Right lobe of liver (tissue), 4 donors: ENCODE measurements around the gene GIMAP7.

Experiments used
- CTCF ChIP-seq, 4 donors: fragments of 200-600 bp in 3 of 4; fragments of 450-650 bp in 1 of 4; IDR thresholded peaks; one replicate each; pipeline versions ENCODE4 v1.5.1 to v1.8.0; 2016 to 2022; ENCODE audit warnings: antibody characterized with exemption in 4 of 4, mild to moderate bottlenecking in 2 of 4
- POLR2A ChIP-seq: fragments of 450-650 bp; IDR thresholded peaks from one replicate; pipeline ENCODE4 v1.6.1; 2017; ENCODE audit warnings: antibody characterized with exemption, mild to moderate bottlenecking
- donor health status: DM: no; HTN: no; CAD: no.
- donor health status: DM: no; HTN: no; CAD: no.
- donor health status: DM: no; HTN: yes; CAD: no.

- TF ChIP-seq POLR2A (no peak), CTCF (IDR thresholded peaks at IDR 0.05) (no peak)
These were observed 4.6 kb downstream of the GIMAP7 start for GRCh38 chr7:150519310-150519709.
